Mesendoderm (in vitro differentiated cells): Measurements from ENCODE around the gene CERS6.

Experiments used
- DNase-seq: peaks from one replicate; pipeline ENCODE4 v3.0.0; 2013
- H2AK5ac ChIP-seq: 2 replicates; pipeline ENCODE4 v1.6.1; 2013; ENCODE audit warnings: low read length, inconsistent platforms
- H2BK120ac ChIP-seq: 2 replicates; pipeline ENCODE4 v1.6.1; 2013; ENCODE audit warnings: low read depth, mild to moderate bottlenecking, low read length, moderate library complexity, mixed read lengths
- H2BK15ac ChIP-seq: replicated peaks from 2 replicates; pipeline ENCODE4 v1.6.1; 2013; ENCODE audit warnings: low read depth, mild to moderate bottlenecking, moderate library complexity
- H2BK5ac ChIP-seq: 2 replicates; pipeline ENCODE4 v1.6.1; 2013; ENCODE audit warnings: low read length, inconsistent platforms
- H3K18ac ChIP-seq: 2 replicates; pipeline ENCODE4 v1.6.1; 2013; ENCODE audit warnings: mild to moderate bottlenecking, low read length, mixed read lengths
- H3K23ac ChIP-seq: one replicate; pipeline ENCODE4 v1.6.1; 2013; ENCODE audit warnings: low read length
- H3K27ac ChIP-seq: 2 replicates; pipeline ENCODE4 v1.5.1; 2013; ENCODE audit warnings: low read depth, mild to moderate bottlenecking, inconsistent platforms, low read length, moderate library complexity
- H3K27me3 ChIP-seq: 2 replicates; pipeline ENCODE4 v1.6.1; 2013; ENCODE audit warnings: low read length, control low read depth, mild to moderate bottlenecking, inconsistent platforms; ENCODE audit not compliant: insufficient read depth, poor library complexity
- H3K36me3 ChIP-seq: 2 replicates; pipeline ENCODE4 v1.6.1; 2013; ENCODE audit warnings: low read length, inconsistent platforms; ENCODE audit not compliant: control insufficient read depth, insufficient read depth
- H3K4ac ChIP-seq: one replicate; pipeline ENCODE4 v1.6.1; 2013; ENCODE audit warnings: low read depth, mild to moderate bottlenecking, low read length, moderate library complexity
- H3K4me1 ChIP-seq: 2 replicates; pipeline ENCODE4 v1.6.1; 2013; ENCODE audit warnings: low read depth, low read length, inconsistent platforms; ENCODE audit not compliant: control insufficient read depth
- H3K4me2 ChIP-seq: 2 replicates; pipeline ENCODE4 v1.6.1; 2013; ENCODE audit warnings: low read length
- H3K4me3 ChIP-seq: 2 replicates; pipeline ENCODE4 v1.5.1; 2013; ENCODE audit warnings: mild to moderate bottlenecking, low read length
- H3K56ac ChIP-seq: one replicate; pipeline ENCODE4 v1.6.1; 2013; ENCODE audit warnings: low read length
- H3K79me1 ChIP-seq: 2 replicates; pipeline ENCODE4 v1.6.1; 2013; ENCODE audit warnings: low read length, inconsistent platforms
- H3K79me2 ChIP-seq: 2 replicates; pipeline ENCODE4 v1.6.1; 2013; ENCODE audit warnings: mild to moderate bottlenecking, low read length; ENCODE audit not compliant: control insufficient read depth, insufficient read depth
- H3K9ac ChIP-seq: 2 replicates; pipeline ENCODE4 v1.6.1; 2013; ENCODE audit warnings: low read length, inconsistent platforms
- H4K5ac ChIP-seq: one replicate; pipeline ENCODE4 v1.6.1; 2013; ENCODE audit warnings: low read length
- H4K8ac ChIP-seq: one replicate; pipeline ENCODE4 v1.6.1; 2013; ENCODE audit warnings: low read depth, mild to moderate bottlenecking, control low read depth, low read length, moderate library complexity
- WGBS: extraction: QIAGEN DNeasy Blood & Tissue Kit; methylation state at CpG from one replicate; pipeline ENCODE4 v1.1.7; 2013; ENCODE audit warnings: low lambda C conversion rate, missing lambda C conversion rate; ENCODE audit not compliant: insufficient coverage; ENCODE audit errors: extremely low coverage; 5-methylcytosine and 5-hydroxymethylcytosine counted together

The CERS6 gene

GRCh38 chr2:168466190-168466737 lies 10.2 kb downstream of the CERS6 start:
- H3K79me2 ChIP-seq: peaks cover 26% of the 10 kb centered on the region
- no peak overlapping the region for H3K27ac ChIP-seq
- H2BK5ac ChIP-seq: no peak overlapping the region
- peaks cover 14% of the 10 kb centered on the region for H3K4me1 ChIP-seq
- no peak overlapping the region for H3K9ac ChIP-seq
- H2BK15ac ChIP-seq: no peak overlapping the region
- no peak overlapping the region for H4K5ac ChIP-seq
- no peak for DNase-seq
- no CpG with 5 or more reads among the region's 2 CpGs for WGBS
- no peak overlapping the region for H3K4ac ChIP-seq
- no peaks in the 10 kb centered on the region for H3K36me3 ChIP-seq
- no peak overlapping the region for H3K18ac ChIP-seq
- no peak overlapping the region for H3K4me3 ChIP-seq
- H3K79me1 ChIP-seq: peaks cover 14% of the 10 kb centered on the region
- no peak overlapping the region for H2AK5ac ChIP-seq
- no peak overlapping the region for H3K4me2 ChIP-seq
- no peak overlapping the region for H3K23ac ChIP-seq
- H3K56ac ChIP-seq: no peak overlapping the region
- H4K8ac ChIP-seq: no peak overlapping the region
- H2BK120ac ChIP-seq: no peak overlapping the region
- no peaks in the 10 kb centered on the region for H3K27me3 ChIP-seq

GRCh38 chr2:168466834-168467565 lies 10.9 kb downstream of the CERS6 start:
- H2AK5ac ChIP-seq: no peak overlapping the region
- peak overlapping the region; percentile 60 for H3K18ac ChIP-seq
- no peaks in the 10 kb centered on the region for H3K27me3 ChIP-seq
- no peak overlapping the region for H3K4me3 ChIP-seq
- H4K5ac ChIP-seq: no peak overlapping the region
- H2BK120ac ChIP-seq: no peak overlapping the region
- no peak overlapping the region for H3K56ac ChIP-seq
- no peak overlapping the region for H2BK15ac ChIP-seq
- H3K23ac ChIP-seq: no peak overlapping the region
- H3K36me3 ChIP-seq: no peaks in the 10 kb centered on the region
- H3K4me2 ChIP-seq: no peak overlapping the region
- peaks cover 26% of the 10 kb centered on the region for H3K79me2 ChIP-seq
- no peak overlapping the region for H2BK5ac ChIP-seq
- peak overlapping the region; percentile 13 for H4K8ac ChIP-seq
- WGBS: no CpG with 5 or more reads among the region's 3 CpGs
- H3K4me1 ChIP-seq: peaks cover 14% of the 10 kb centered on the region
- peaks cover 16% of the 10 kb centered on the region for H3K79me1 ChIP-seq
- H3K27ac ChIP-seq: no peak overlapping the region
- DNase-seq: no peak
- H3K9ac ChIP-seq: no peak overlapping the region
- no peak overlapping the region for H3K4ac ChIP-seq

- Histone ChIP-seq H2BK15ac (no peak overlapping the region), H3K4me2 (no peak overlapping the region), H3K79me1 (peaks cover 16% of the 10 kb centered on the region), H3K56ac (no peak overlapping the region), H3K4ac (no peak overlapping the region), H3K4me3 (no peak overlapping the region), H3K79me2 (peaks cover 22% of the 10 kb centered on the region), H2BK120ac (no peak overlapping the region), H3K27ac (no peak overlapping the region), H3K23ac (no peak overlapping the region), H3K36me3 (no peaks in the 10 kb centered on the region), H3K18ac (no peak overlapping the region), H2AK5ac (no peak overlapping the region), H3K27me3 (no peaks in the 10 kb centered on the region), H3K9ac (no peak overlapping the region), H2BK5ac (no peak overlapping the region), H3K4me1 (peaks cover 14% of the 10 kb centered on the region), H4K5ac (no peak overlapping the region), H4K8ac (peak overlapping the region; percentile 76)
- DNase-seq: no peak
- no CpG with 5 or more reads among the region's 2 CpGs for WGBS
Observed at GRCh38 chr2:168467729-168468128, 11.7 kb downstream of the CERS6 start.

- H3K9ac ChIP-seq: no peak overlapping the region
- H3K27me3 ChIP-seq: no peaks in the 10 kb centered on the region
- H2AK5ac ChIP-seq: no peak overlapping the region
- no peak for DNase-seq
- H3K23ac ChIP-seq: no peak overlapping the region
- H3K27ac ChIP-seq: no peak overlapping the region
- peaks cover 14% of the 10 kb centered on the region for H3K4me1 ChIP-seq
- peak overlapping the region; percentile 41 for H3K18ac ChIP-seq
- peaks cover 22% of the 10 kb centered on the region for H3K79me2 ChIP-seq
- no peak overlapping the region for H2BK15ac ChIP-seq
- H3K4me2 ChIP-seq: no peak overlapping the region
- H4K5ac ChIP-seq: no peak overlapping the region
- H4K8ac ChIP-seq: no peak overlapping the region
- no peak overlapping the region for H3K4me3 ChIP-seq
- H3K56ac ChIP-seq: no peak overlapping the region
- H3K36me3 ChIP-seq: no peaks in the 10 kb centered on the region
- H2BK120ac ChIP-seq: no peak overlapping the region
- no peak overlapping the region for H3K4ac ChIP-seq
- peaks cover 16% of the 10 kb centered on the region for H3K79me1 ChIP-seq
- no peak overlapping the region for H2BK5ac ChIP-seq
Observed at GRCh38 chr2:168468354-168468753, 12.3 kb downstream of the CERS6 start.

- H2BK120ac ChIP-seq: no peak overlapping the region
- no peak overlapping the region for H3K4me2 ChIP-seq
- DNase-seq: no peak
- no peak overlapping the region for H3K56ac ChIP-seq
- H3K4me3 ChIP-seq: no peak overlapping the region
- H3K79me1 ChIP-seq: peaks cover 16% of the 10 kb centered on the region
- no peak overlapping the region for H2AK5ac ChIP-seq
- no peak overlapping the region for H4K8ac ChIP-seq
- H3K27me3 ChIP-seq: no peaks in the 10 kb centered on the region
- H3K79me2 ChIP-seq: peaks cover 15% of the 10 kb centered on the region
- no peak overlapping the region for H4K5ac ChIP-seq
- H3K9ac ChIP-seq: no peak overlapping the region
- H3K27ac ChIP-seq: no peak overlapping the region
- no peak overlapping the region for H3K4ac ChIP-seq
- H2BK5ac ChIP-seq: no peak overlapping the region
- H3K36me3 ChIP-seq: no peaks in the 10 kb centered on the region
- H3K23ac ChIP-seq: no peak overlapping the region
- WGBS: no CpG with 5 or more reads among the region's 3 CpGs
- peaks cover 14% of the 10 kb centered on the region for H3K4me1 ChIP-seq
- H3K18ac ChIP-seq: no peak overlapping the region
- H2BK15ac ChIP-seq: no peak overlapping the region
Observed at GRCh38 chr2:168469281-168469988, 13.4 kb downstream of the CERS6 start.
